GM19023 (cell line): ENCODE data around the gene PARP6.

Experiments used
- ATAC-seq: cut with Tn5 transposase; IDR thresholded peaks from one replicate; pipeline ENCODE4 v1.9.1; 2021; ENCODE audit warnings: mild to moderate bottlenecking, moderate library complexity; ENCODE audit not compliant: unreplicated experiment

Gene PARP6

GRCh38 chr15:72231833-72232478 lies 40.4 kb downstream of the PARP6 start:
- no peak for ATAC-seq

- ATAC-seq = peak; percentile 45
Measured at GRCh38 chr15:72231066-72231832, 41.1 kb downstream of the PARP6 start, which contains the start of gene PKM. Gene PKM (minus strand): TSS chr15:72231190. CDS start chr15:72219097, 12,093 bp downstream.

GRCh38 chr15:72230197-72231065 lies 41.9 kb downstream of the PARP6 start:
- ATAC-seq = no peak

DNA sequence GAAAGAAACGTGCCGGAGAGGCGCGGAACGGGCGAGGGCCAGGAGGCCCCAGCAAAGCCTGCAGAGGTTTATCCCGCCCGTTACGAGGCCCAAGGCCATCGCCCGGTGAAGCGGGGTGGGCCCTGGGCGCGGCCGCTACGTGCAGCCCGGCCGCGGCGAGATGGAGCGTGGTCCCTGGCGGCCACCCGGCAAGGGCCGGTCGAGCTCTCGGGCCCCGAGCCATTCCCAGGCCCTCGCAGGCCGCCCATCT lies 42.5 kb downstream of the PARP6 start:
- ATAC-seq = no peak

DNA sequence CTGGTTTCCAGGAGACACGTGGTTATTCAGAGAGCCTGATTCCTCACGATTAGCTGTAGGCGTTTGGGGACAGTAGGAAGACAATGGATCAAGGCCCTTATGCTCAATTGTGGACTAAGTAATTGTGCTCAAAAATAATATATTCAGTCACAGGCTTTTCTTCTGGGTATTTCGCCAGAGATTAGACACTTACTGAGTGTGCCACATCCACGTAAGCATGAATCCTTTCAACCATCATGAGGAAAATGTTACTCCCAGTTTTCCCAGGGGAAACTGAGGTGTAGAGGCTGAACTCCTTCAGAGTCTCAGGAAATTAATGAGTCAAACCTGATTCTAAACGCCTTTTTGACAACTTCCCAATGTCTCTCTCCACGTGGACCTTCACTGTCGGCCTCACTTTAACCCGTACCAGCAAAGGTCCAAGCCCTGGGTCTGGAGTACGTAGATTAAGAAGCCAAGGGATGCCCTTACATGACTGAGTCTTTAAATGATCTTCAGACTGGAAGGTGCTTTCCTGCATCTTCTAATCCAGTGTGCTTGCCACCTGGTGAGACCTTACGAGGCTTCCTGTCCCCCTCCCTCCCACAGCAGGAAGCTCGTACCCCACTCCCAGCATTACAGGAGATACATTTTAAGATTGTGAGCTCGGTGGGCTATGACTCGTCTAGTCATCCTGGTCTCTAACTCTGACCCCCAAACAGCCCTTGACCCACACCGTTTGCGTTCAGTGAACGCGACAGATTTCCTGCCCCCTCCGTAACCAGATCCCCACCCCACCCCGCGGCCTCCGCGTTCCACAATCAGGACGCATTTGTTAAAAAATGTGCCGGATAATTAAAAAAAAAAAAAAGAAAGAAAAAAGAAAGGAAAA lies 43.0 kb downstream of the PARP6 start:
- ATAC-seq = no peak

GRCh38 chr15:72227720-72228119 lies 44.6 kb downstream of the PARP6 start:
- ATAC-seq = no peak

DNA sequence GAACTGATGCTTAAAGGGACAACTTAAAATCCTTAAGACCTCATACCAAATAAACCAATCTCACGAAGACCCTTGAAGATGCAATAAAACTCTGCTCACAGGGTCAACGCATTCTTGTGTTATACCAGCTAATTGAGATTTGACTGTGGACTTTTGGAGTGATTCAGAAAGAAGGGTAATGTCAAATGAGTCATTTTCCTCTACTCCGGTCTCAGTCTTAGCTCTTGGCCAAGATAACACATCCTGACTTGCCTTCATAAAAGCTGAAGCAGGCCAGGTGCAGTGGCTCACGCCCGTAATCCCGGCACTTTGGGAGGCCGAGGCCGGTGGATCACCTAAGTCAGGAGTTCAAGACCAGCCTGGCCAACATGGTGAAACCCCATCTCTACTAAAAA lies 45.2 kb downstream of the PARP6 start:
- no peak for ATAC-seq

DNA sequence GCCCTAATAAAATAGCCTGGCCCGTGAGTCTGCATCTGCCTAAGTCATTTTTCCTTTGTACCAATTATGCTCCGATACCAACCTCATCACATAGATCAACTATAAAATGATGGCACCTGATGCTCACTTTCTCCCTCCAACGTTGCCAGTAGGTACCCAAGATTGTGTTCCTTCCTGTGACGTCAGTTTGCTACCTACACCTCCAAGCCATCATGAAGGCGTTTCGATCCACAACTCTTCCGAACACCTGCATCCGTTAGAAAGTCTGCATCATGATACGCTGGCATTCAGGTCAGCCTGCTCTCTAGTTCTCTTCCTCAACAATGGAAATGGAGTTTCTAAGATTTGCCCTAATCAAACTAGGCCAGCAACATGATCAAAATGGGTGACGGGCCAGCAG lies 49.1 kb downstream of the PARP6 start:
- no peak for ATAC-seq

DNA sequence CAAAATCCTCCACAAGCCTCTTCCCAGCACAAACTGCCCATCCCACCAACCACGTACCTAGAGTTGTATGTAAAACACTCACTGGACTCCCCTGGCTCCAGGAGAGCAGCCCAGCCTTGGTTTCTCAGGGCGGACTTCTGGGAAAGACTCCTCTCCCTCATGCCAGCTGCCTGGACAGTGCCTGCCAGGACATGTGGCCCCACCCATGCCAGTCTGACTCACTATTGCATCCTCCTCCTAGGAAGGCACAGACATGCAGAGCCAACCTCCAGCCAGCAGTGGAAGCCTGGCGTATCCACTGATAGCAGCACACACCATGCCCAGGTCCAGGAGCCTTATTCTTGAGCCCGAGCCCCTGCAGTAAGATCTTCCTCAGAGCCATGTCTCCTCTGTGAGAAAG lies 50.0 kb downstream of the PARP6 start:
- no peak for ATAC-seq

DNA sequence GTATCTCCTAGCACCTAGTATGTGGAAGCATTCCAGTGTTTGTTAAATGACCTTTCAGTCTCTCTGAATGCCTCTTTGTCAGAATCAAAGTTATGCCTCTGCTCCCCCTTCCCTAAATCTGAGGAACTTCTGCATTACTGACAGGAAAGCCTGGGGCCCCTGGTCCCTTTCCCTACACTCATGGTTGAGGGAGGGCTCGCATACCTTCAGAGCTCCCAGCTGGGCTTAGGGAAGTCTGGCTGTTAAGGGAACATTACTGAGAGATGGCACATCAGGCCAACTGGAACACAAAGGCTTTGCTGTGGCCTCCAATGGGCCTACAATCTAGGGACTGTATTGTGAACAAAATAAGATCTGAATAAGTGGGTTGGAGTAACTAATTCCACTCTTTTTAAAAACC lies 51.7 kb downstream of the PARP6 start:
- no peak for ATAC-seq

DNA sequence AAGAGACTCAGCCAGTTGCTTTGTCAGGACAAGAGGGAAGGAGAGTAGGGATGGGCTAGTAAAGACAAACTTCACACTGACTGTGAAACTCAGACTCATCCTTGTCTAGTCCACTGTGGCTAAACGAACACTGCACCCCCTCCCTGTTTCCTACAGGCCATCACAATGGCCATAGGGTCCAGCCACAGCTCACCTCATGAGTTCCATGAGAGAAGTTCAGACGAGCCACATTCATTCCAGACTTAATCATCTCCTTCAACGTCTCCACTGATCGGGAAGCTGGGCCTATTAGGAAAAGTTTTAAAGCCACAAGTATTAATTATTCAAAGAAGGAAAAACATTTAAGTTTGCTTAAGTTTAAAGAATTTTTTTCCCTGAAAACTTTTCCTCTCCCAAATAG lies 55.1 kb downstream of the PARP6 start:
- no peak for ATAC-seq

DNA sequence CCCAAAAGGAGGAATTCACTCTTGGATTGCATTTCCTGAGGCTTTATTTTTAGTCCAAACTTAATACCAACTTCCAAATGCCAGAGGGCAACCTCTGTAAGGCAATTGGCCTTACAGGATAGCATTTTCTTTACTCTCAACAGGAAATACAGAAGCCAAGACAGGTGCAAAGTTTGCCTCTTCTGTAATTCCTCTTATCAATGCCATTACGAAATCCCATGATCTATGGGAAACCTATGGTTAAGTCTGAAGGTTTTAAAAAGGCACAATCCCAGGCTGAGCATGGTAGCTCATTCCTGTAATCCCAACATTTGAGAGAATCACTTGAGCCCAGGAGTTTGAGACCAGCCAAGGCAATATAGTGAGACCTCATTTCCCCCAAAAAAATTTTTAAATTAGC lies 56.3 kb downstream of the PARP6 start:
- no peak for ATAC-seq

GRCh38 chr15:72207558-72208085 lies 64.7 kb downstream of the PARP6 start:
- no peak for ATAC-seq

DNA sequence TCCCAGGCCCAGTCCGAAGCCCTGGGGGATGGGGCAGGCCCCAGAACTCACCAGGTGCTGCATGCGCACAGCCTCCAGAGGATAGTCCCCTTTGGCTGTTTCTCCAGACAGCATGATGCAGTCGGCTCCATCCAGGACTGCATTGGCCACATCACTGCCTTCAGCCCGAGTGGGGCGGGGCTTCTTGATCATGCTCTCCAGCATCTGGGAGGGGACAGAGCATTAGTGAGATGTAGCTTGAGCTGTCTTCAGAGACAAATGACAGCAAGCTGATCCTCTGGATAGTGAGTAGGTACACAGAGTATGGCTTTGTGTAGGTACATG lies 65.7 kb downstream of the PARP6 start:
- no peak for ATAC-seq

GRCh38 chr15:72205896-72206676 lies 66.3 kb downstream of the PARP6 start:
- ATAC-seq = no peak

DNA sequence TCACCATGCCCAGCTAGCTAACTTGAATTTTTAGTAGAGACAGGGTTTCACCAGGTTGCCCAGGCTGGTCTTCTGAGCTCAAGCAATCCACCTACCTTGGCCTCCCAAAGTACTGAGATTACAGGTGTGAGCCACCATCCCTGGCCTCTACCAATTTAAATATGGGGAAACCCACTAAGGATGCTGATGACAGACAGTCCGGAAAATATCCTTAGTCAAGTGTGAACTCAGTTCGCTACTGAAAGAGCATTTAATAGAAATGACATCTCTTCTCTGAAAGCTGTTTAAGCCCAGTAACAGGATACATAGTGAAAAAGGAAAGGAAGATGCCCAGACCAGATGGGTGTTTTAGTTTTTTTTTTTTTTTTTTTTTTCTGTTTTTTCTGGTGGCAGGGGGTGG lies 67.1 kb downstream of the PARP6 start:
- no peak for ATAC-seq

GRCh38 chr15:72203507-72203837 lies 68.9 kb downstream of the PARP6 start:
- no peak for ATAC-seq

GRCh38 chr15:72202801-72203506 lies 69.4 kb downstream of the PARP6 start:
- ATAC-seq = no peak

- ATAC-seq = no peak
Measured at GRCh38 chr15:72202302-72202701, 70.1 kb downstream of the PARP6 start.
